ENCODE data around the gene RUNX2. TPM values are rescaled to one million over a fixed set of nuclear protein-coding genes. Genes with fewer than 3 reads are reported as not detected.

Gene RUNX2
- polyA plus RNA-seq, 4 donors = 3.1 to 9.5 (median 3.5) TPM

GRCh38 chr6:45430590-45431202, 102.6 kb downstream of the RUNX2 start:
- DNase-seq (ENCODE audit: low read depth in 4 of 4, low spot score in 3 of 4) = no peak

GRCh38 chr6:45431317-45432065, 103.4 kb downstream of the RUNX2 start:
- DNase-seq (ENCODE audit: low read depth in 4 of 4, low spot score in 3 of 4) = no peak

- no peak for DNase-seq (ENCODE audit: low read depth in 4 of 4, low spot score in 3 of 4)
Measured at GRCh38 chr6:45432977-45433376, 104.8 kb downstream of the RUNX2 start.

- no peak for DNase-seq (ENCODE audit: low read depth in 4 of 4, low spot score in 3 of 4)
Measured at GRCh38 chr6:45433533-45434380, 105.6 kb downstream of the RUNX2 start.

- DNase-seq (ENCODE audit: low read depth in 4 of 4, low spot score in 3 of 4) = no peak
Measured at GRCh38 chr6:45434381-45434700, 106.2 kb downstream of the RUNX2 start.

GRCh38 chr6:45436544-45437438, 108.7 kb downstream of the RUNX2 start:
- no peak for DNase-seq (ENCODE audit: low read depth in 4 of 4, low spot score in 3 of 4)

- no peak for DNase-seq (ENCODE audit: low read depth in 4 of 4, low spot score in 3 of 4)
Measured at GRCh38 chr6:45437439-45437815, 109.3 kb downstream of the RUNX2 start.

- DNase-seq (ENCODE audit: low read depth in 4 of 4, low spot score in 3 of 4) = no peak
Measured at GRCh38 chr6:45438151-45438550, 110.0 kb downstream of the RUNX2 start.

GRCh38 chr6:45438849-45439406, 110.8 kb downstream of the RUNX2 start:
- DNase-seq (ENCODE audit: low read depth in 4 of 4, low spot score in 3 of 4) = no peak

- DNase-seq (ENCODE audit: low read depth in 4 of 4, low spot score in 3 of 4) = no peak
Measured at GRCh38 chr6:45439459-45439858, 111.3 kb downstream of the RUNX2 start.

GRCh38 chr6:45439861-45440388, 111.8 kb downstream of the RUNX2 start:
- DNase-seq (ENCODE audit: low read depth in 4 of 4, low spot score in 3 of 4) = no peak

GRCh38 chr6:45441851-45442453, 113.8 kb downstream of the RUNX2 start:
- DNase-seq (ENCODE audit: low read depth in 4 of 4, low spot score in 3 of 4) = no peak

- no peak for DNase-seq (ENCODE audit: low read depth in 4 of 4, low spot score in 3 of 4)
Measured at GRCh38 chr6:45442716-45443115, 114.6 kb downstream of the RUNX2 start.

GRCh38 chr6:45445364-45445748, 117.2 kb downstream of the RUNX2 start:
- DNase-seq (ENCODE audit: low read depth in 4 of 4, low spot score in 3 of 4) = no peak

- DNase-seq (ENCODE audit: low read depth in 4 of 4, low spot score in 3 of 4) = peak in 1 of 4 donors; percentile 66
Measured at GRCh38 chr6:45445749-45446549, 117.8 kb downstream of the RUNX2 start.

- no peak for DNase-seq (ENCODE audit: low read depth in 4 of 4, low spot score in 3 of 4)
Measured at GRCh38 chr6:45447005-45447404, 118.9 kb downstream of the RUNX2 start.

- no peak for DNase-seq (ENCODE audit: low read depth in 4 of 4, low spot score in 3 of 4)
Measured at GRCh38 chr6:45447716-45448115, 119.6 kb downstream of the RUNX2 start.

- DNase-seq (ENCODE audit: low read depth in 4 of 4, low spot score in 3 of 4) = no peak
Measured at GRCh38 chr6:45448417-45449389, 120.6 kb downstream of the RUNX2 start.
